HG02852 (cell line): Measurements from ENCODE around the gene DUSP1.
"Not testable (repeated sequence)": the region's sequence is repeated elsewhere in the genome, so short reads cannot be mapped to it uniquely, and the experiment has no call there.

Experiments used
- ATAC-seq: cut with Tn5 transposase; IDR thresholded peaks from one replicate; pipeline ENCODE4 v1.9.1; 2021; ENCODE audit warnings: mild to moderate bottlenecking, moderate library complexity; ENCODE audit not compliant: unreplicated experiment

Gene DUSP1, protein sequence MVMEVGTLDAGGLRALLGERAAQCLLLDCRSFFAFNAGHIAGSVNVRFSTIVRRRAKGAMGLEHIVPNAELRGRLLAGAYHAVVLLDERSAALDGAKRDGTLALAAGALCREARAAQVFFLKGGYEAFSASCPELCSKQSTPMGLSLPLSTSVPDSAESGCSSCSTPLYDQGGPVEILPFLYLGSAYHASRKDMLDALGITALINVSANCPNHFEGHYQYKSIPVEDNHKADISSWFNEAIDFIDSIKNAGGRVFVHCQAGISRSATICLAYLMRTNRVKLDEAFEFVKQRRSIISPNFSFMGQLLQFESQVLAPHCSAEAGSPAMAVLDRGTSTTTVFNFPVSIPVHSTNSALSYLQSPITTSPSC

DNA sequence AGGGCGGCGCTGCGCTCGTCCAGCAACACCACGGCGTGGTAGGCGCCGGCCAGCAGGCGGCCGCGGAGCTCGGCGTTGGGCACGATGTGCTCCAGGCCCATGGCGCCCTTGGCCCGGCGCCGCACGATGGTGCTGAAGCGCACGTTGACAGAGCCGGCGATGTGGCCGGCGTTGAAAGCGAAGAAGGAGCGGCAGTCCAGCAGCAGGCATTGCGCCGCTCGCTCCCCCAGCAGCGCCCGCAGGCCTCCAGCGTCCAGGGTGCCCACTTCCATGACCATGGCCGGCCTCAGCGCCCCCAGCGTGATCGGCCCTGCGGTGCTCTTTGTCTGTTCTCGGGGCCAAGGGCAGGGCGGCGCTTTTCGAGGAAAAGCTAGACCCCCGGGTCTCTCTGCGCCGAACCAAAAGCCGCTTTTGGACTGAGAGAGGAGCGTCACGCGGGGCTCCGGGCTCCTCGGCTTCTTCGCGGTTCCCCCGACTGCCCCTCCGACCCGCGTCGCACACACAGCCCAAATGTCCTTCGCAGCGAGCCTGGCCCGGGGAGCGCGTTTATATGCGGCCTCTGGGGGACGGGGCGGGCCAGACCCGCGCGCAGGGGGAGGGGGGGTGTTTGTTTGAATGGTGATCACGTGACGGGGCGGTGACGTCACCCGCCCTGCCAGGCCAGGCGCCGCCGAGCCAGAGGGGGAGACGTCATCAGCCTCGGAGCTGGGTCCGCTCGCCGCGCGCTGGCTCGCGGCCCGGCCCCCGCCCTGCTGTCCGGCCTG lies at the start of gene DUSP1:
DUSP1 (minus strand) TSS at position 521 of the 764 bp plus-strand sequence; CDS start at position 278, 243 bp downstream.
- peak; percentile 64 for ATAC-seq

DNA sequence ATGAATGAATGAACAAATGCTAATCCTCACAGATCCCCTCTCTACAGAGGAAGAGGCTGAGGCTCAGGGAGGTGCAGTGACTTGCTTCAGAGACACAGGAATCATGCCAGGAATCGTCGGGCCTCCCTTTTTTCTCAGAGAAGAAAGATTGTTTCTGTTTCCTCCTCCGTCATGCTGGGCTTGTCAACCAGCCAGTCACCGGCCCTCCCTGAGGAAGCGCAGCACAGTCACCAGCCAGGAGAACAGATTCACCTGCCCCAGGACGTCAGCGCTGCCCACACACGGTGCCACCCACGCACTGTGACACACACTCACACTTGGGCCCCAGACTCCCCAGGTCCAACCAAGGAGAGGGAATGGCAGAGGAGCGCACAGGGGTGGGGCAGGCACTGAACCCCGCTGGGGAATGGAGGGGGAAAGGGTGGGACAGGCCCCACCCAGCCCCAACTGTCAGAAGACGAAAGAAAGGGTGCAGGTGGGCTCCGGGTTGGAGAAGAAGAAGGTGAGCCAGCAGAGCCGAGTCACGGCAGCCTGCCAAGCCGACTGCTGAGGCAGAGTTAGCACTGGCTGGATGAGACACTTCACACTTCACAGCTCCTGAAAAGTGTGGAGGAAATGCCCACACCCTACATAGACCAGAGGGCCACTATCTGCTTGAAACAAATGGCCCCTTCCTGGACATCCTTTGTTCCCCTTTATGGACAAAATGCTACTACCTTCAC lies 49.2 kb upstream of the DUSP1 start:
- ATAC-seq = no peak

DNA sequence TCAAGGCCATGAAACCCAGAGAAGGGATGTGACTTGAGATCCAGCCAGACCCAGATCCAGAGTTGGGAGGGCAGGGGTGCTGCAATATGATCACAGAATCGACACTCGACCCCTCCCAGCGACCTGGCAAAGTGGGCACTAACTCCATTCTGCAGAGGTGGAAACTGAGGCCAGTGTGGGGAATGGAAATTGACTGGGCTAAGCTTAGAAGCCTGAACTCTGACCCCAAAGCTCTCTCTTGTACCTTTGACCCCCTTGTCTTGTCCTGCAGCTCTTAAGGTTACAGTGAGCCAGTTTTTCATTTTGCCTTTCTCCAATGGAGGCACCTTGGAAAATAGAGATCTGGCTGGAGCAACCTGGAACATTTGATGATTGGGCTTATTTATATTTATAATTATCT lies 48.6 kb upstream of the DUSP1 start:
- ATAC-seq = no peak

DNA sequence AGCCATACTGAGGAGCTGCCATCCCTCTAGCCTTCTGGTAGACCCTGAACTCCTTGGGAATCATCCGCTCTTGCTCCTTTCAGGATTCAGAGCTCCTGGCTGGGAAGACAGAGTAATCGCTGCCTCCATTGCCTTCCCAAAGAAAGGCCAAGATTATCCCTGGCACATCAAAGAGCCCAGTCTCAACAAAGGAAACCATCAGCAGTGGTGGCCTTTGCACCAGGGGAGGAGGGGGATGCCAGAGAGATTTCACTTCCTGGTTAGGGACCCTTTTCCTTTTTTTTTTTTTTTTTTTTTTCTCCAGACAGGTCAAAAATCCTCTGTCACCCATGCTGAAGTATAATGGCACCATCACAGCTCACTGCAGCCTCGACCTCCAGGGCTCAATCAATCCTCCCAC lies 47.1 kb upstream of the DUSP1 start:
- no peak for ATAC-seq

DNA sequence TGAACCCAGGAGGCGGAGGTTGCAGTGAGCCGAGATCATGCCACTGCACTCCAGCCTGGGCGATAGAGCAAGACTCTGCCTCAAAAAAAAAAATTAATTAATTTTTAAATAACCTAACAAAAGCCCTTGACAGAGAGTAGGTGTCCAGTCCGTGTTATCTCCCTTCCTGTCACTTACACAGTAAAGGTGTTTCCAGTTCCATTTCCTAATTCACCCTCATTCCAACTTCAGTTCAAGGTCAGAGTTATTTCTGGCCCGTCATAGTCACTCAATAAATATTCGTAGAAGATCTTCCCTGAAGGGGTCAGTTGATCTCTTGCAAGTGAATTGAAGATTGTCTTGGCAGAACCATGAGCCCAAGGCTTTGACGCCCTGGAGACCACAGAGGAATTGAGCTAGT lies 46.7 kb upstream of the DUSP1 start:
- no peak for ATAC-seq

DNA sequence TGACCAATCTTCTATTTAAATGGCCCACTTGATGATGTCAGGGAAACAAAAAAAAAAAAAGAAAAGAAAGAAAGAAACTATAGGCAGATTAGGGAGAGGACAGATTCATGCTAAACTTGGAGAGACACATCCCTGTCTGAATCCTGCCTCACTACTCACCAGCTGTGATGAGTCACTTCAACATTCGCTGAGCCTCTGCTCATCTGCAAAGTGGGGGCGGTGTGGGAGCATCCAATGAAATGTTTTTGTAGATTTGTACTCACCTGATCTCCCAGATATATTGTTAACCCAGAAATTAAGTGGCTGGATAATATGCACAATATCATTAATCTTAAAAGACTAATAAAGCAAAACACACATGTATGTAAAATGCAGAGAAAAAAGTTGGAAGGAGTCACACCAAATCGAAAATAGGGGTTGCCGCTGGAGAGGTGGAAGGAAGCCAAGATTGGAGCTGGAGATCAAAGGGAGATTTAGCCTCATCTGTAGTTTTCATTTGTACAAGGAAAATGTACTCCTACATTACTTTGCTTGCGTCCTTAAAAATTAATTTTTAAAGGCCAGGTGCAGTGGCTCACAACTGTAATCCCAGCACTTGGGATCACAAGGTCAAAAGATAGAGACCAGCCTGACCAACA lies 46.0 kb upstream of the DUSP1 start:
- no peak for ATAC-seq

DNA sequence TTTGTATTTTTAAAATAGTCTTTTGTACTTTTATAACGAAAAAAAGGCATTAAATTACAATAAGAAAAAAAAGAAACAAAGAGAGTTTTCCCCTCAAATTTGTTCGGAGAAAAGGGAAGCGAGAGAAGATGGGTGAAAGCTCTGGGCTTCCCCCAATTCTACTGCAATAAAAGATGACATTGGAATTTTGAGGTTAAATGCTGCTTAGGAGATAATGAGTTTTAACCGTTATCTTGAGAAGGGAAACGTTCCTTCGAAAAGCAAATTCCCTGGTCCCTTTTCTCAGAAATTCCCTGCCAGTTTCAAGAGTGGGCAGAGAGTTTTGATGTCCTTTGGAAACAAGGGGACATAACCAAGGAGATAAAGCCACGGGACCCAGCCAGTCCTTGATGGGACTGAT lies 44.6 kb upstream of the DUSP1 start:
- ATAC-seq = no peak

DNA sequence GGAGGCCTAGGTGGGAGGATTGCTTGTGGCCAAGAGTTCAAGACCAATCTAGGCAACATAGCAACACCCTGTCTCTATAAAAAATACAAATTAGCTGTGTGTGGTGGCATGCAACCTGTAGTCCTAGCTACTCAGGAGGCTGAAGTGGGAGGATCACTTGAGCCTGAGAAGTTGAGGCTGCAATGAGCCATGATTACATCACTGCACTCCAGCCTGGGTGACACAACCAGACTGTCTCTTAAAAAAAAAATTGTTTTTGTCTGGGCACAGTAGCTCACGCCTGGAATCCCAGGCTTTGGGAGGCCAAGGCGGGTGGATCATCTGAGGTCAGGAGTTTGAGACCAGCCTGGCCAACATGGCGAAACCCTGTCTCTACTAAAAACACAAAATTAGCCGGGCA lies 40.0 kb upstream of the DUSP1 start:
- ATAC-seq = not testable (repeated sequence)

DNA sequence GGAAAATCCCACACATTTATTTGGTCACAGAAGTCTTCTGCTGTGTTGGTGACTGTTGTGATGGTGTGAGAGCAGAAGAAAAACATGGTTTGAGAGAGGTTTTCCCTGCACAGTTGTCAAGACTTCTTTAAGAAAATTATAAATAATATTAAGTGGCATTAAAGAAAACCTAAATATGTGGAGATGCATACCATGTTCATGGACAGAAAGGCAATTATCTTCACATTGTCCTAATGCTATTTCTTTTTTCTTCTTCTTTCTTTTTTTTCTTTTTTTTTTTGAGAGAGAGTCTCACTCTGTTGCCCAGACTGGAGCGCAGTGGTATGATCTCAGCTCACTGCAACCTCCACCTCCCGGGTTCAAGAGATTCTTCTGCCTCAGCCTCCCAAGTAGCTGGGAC lies 38.8 kb upstream of the DUSP1 start:
- ATAC-seq = no peak

DNA sequence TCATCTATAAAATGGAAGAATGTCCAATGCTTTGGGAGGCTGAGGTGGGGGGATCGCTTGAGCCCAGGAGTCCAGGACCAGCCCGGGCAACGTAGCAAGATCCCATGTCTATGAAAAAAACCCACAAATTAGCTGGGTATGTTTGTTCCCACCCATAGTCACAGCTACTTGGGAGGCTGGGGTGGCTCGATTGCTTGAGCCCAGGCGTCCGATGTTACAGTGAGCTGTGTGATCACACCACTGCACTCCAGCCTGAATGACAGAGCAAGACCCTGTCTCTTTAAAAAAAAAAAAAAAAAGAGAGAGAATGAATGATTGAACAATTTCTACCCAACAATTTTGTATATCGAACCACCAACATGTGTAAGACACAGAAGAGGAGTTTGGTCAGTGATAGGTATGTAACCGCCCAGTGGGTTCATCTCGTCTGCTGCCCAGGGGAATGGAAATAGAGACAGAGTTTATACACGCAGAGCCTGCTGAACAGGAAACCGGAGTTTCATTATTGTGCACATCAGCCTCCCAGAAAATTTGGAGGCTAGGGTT lies 36.8 kb upstream of the DUSP1 start:
- no peak for ATAC-seq

DNA sequence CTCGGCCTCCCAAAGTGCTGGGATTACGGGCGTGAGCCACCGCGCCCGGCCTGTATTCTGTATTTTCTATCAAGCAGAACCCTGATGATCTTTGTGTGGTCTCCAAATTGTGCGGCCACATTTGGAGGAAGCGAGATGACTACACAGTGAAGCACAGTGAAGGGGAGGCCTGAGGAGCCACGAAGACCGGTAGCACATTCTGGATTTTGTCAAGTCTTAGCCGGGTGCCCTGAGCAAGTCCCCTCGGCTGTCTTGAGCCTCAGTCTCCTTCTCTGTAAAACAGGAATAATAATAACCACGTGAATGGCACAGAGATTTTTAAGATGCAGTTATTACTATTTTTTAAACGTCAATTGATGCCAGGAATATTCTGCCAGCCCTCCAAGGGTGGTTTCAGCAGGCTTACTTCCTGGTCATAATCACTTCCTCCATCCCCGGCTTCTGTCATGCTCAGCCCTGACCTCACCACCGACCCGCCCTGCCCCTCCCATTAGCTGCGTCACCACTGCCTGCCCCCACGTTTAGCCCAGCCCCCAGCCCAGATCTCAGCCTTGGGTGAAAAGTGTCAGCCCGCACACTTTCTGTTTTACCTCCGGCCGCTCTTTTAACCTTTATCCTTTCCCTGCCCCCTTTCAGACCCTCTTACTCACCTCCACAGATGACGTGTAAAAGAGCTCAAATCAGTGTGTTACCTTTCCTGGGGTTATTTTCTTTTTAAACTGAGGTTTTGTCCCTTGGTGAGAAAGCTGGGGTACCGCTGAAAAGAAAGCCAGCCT lies 36.1 kb upstream of the DUSP1 start:
- ATAC-seq = peak; percentile 90

DNA sequence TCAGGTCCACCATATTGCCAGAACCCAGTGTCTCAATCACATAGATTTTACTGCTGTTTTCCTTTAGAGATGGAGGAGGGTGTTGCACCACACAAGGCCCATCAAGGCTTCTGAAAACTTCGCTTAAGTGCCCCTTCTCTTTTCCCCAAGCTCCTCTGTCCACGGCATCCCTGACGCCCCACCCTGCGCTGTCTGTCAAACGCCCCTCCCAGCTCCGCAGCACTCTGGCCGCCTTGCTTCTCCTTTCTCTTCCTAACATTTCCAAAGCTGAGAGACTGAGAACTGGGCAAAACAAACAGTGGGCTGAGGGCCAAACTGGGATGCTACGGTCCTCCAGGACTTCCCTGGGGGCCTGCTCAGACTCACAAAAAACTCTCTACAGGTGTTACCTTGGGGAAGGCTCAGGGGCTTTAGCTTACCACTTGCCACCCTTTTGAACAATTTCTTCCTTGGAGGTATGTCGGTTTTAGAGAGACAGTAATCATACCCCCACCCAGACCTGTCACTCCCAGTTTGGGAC lies 34.8 kb upstream of the DUSP1 start:
- no peak for ATAC-seq

DNA sequence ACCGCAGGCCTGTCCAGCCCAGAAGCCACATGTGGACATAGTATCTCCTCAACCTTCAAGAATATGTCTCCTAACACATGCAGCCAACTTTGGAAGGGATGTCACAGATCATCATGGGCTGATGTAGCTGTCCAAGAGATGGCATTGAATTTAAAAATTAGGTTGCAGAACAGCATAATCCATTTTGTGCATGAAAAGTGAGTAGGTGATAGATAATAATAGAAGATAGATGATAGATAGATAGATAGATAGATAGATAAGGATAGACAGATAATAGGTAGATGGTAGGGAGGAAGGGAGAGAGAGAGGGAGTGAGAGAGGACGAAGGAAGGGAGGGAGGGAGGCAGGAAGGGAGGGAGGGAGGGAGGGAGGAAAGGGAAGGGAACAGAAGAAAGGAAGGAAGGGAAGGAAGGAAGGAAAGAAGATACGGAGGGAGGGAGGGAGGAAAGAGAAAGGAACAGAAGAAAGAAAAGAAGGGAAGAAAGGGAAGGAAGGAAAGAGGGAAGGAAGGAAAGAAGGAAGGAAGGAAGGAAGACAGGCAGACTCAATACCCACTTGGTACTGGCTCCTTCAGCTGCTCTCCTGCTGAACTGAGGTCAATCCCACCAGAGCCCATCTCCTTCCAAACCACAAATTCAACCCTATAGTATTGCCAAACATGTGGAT lies 34.2 kb upstream of the DUSP1 start:
- ATAC-seq = no peak

DNA sequence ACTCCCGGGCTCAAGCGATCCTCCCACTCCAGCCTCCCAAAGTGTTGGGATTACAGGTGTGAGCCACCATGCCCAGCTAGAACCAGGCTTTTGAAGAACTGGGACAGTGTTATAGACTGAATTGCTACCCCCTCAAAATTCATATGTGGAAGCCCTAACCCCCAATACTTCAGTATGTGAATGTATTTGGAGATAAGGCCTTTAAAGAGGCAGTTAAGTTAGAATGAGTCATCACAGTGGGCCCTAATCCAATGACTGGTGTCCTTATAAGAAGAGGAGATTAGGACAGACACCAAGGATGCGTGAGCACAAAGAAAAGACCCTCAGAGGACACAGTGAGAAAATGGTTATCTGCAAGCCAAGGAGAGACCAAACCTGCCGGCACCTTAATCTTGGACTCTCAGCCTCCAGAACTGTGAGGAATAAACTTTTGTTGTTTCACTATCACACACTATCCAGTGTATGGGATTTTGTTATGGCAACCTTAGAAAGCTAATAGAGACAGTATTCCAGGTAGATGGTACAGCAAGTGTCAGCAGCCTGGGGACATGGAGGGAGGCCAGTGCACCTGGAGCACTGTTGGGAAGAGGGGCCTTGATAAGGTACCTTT lies 31.7 kb upstream of the DUSP1 start:
- ATAC-seq = no peak

DNA sequence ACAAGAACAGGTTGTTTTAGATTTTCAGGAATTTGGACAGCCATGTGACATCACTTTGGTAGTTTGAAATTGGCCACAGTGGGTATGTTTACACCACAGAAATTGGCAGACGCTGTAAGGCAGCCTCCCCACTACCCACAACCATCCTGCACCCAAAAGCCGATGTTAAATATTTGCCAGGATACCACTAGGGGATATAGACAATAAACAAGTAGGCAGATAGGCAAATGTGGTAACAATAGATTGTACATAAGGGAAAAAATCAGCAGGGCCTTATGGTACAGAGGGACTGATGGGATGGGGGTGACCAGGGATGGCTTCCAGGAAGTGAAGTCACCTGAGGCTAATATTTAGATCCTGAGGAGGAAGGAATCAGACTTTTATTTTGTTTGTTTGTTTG lies 31.1 kb upstream of the DUSP1 start:
- no peak for ATAC-seq

DNA sequence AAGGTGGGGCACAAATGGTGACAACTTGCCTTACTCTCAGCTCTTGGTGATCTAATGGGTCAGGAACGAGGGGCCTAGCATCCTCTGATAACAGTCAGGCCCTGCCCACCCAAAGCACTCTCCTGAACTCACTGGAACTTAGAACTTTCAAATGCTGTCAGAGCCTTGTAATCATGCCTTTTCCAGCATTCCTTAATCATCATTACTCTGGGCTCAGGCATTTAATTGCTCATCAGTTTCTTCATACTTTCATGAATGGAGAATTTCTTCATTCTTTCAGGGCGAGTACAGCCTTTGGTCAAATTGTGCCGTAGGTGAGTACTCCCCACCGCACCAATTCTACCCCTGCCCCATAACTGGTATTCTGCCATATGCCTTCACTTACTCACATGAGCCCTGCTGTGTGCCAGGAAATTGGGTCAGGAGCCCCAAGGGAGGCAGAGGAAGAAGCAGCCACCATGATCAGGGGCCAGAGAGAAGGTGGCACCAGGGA lies 30.2 kb upstream of the DUSP1 start:
- ATAC-seq = no peak

DNA sequence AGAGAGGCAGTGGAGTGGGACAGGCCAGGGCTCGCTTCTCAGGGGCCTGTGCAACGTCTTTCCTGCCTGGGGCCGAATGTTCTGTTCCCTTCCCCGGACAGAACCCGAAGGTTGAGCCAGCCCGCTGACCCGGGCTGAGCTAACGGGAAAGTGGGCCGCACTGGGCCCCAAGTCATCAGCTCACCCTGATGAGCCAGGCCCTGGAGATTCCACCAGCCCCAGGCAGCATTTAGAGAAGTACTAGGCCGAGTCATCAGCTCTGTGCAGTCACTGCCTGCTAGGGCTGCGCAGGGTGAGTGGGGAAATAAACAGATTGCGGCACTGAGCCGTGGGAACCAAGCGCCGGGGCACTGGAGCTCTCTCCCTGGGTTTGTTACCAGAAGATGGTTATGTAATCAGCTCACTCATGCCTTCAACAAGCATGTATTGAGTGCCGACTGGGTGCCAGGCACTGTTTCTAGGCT lies 29.1 kb upstream of the DUSP1 start:
- no peak for ATAC-seq

DNA sequence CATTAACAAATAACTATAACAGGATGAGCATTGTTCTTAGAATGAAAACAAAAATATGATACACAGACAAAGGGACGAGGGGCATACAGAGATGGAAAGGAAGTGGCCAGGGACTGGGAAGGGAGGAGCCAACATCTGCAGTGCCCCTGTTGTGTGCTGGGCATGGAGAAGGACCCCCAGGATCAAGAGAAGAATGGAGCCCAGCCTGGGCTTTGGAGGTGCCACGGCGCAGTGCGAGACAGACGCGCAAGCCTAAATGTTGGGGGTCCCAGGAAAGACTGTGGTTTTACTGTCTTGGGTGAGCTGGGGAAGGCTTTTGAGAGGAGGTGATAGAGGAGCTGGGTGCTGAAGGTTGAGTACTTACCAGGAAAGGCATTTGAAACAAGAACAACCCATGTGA lies 28.4 kb upstream of the DUSP1 start:
- ATAC-seq = no peak
